SK-N-SH treated with all-trans-retinoic acid at 6 μM for 48 hours (cell line): ENCODE measurements around the gene OVOL2.

Experiments used
- ARNTL ChIP-seq: fragments of 450-650 bp; formaldehyde crosslinking; IDR thresholded peaks from 2 replicates; pipeline ENCODE4 v1.5.0; 2020; ENCODE audit warnings: low read depth, mild to moderate bottlenecking, moderate library complexity, borderline replicate concordance
- BACH2 ChIP-seq: fragments of 250-450 bp; sonication (Bioruptor Pico); IDR thresholded peaks from 2 replicates; pipeline ENCODE4 v1.9.0; 2021; ENCODE audit warnings: mild to moderate bottlenecking, borderline replicate concordance
- GLIS3 ChIP-seq: fragments of 250-450 bp; sonication (Bioruptor Pico); IDR thresholded peaks from 2 replicates; pipeline ENCODE4 v1.5.0; 2020; ENCODE audit warnings: mild to moderate bottlenecking, moderate library complexity
- PATZ1 ChIP-seq: fragments of 250-450 bp; sonication (Bioruptor Pico); IDR thresholded peaks from 2 replicates; pipeline ENCODE4 v1.8.0; 2020; ENCODE audit warnings: mild to moderate bottlenecking, moderate library complexity, borderline replicate concordance
- TCF4 ChIP-seq: fragments of 250-450 bp; sonication (Bioruptor Pico); IDR thresholded peaks from 2 replicates; pipeline ENCODE4 v1.8.0; 2021; ENCODE audit warnings: mild to moderate bottlenecking, moderate library complexity, borderline replicate concordance
- ZFP3 ChIP-seq: fragments of 250-450 bp; sonication (Bioruptor Pico); IDR thresholded peaks from 2 replicates; pipeline ENCODE4 v1.5.0; 2020; ENCODE audit warnings: mild to moderate bottlenecking, moderate library complexity
- ZNF565 ChIP-seq: fragments of 450-650 bp; formaldehyde crosslinking; conservative IDR thresholded peaks from 2 replicates; pipeline ENCODE4 v1.5.0; 2020; ENCODE audit warnings: low read depth, mild to moderate bottlenecking, moderate library complexity
- ZNF70 ChIP-seq: fragments of 450-650 bp; formaldehyde crosslinking; IDR thresholded peaks from 2 replicates; pipeline ENCODE4 v1.5.0; 2020; ENCODE audit warnings: mild to moderate bottlenecking, moderate library complexity

DNA sequence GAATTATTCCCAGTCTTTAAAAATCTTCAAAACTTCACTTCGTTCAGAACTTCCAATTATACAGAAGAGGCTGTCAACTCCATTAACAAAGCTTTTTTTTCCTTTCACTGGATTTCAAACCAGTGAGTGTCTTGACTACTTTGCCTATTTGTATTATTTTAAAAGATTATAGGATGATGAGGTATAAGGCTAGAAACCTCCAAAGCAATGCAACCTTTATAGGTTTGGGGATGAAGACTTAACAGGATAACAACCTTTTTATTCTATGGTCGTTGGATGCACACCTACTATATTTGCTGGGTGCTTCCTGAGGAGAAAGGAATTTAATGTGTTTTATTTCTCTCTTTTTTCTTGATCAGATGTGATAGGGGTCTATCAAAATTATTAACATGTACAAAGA is 1.9 kb upstream of the OVOL2 start:
- TF ChIP-seq ZFP3 (CRISPR knock-in tag) (no peak), GLIS3 (CRISPR knock-in tag) (no peak), BACH2 (CRISPR knock-in tag) (no peak), ZNF565 (no peak), ZNF70 (no peak), ARNTL (CRISPR knock-in tag) (no peak), PATZ1 (no peak), TCF4 (no peak)
